ENCODE data around the gene PTK7.
"Not testable (repeated sequence)": the region's sequence is repeated elsewhere in the genome, so short reads cannot be mapped to it uniquely, and the experiment has no call there.

The PTK7 gene

DNA sequence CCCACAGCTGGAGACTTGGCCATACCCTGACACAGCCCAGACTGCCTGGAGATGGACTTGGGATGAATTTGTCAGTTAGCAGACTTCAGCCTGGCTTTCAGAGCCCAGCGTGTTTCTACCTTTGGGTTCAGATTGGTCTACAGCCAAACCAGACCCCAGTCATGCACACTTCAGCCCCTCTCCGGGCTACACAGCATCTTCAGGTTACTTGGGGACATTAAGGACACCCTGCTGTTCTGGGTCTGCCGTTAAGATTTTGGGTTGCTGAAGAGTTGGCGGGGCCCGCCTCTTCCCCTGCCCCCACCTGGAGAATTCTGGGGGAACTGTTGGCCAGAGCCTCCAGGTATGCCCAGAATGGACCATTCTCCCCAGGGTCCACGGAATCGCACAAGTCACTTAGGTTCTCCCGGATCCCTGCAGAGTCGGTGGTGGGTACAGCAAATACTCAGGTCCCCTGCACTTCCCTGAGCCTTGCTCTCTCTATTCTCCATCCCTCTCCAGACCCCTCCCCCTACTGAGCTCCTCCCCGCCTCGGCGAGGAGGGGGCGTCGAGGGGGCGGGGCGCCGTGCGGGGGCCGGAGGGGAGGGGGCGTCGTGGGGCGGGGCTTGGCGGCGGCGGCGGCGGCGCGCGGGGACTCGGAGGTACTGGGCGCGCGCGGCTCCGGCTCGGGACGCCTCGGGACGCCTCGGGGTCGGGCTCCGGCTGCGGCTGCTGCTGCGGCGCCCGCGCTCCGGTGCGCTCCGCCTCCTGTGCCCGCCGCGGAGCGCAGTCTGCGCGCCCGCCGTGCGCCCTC, at the start of gene PTK7:
Gene PTK7 (plus strand): TSS at position 645 of the 794 bp plus-strand sequence. CDS start 175 bp downstream, outside the sequence.
- DNase-seq: peak; percentile 50

- DNase-seq: no peak
These were observed 49.7 kb upstream of the PTK7 start for GRCh38 chr6:43026365-43026764.

GRCh38 chr6:43029120-43029519, 47.0 kb upstream of the PTK7 start:
- DNase-seq: no peak

GRCh38 chr6:43032326-43032725, 43.8 kb upstream of the PTK7 start:
- no peak for DNase-seq

DNA sequence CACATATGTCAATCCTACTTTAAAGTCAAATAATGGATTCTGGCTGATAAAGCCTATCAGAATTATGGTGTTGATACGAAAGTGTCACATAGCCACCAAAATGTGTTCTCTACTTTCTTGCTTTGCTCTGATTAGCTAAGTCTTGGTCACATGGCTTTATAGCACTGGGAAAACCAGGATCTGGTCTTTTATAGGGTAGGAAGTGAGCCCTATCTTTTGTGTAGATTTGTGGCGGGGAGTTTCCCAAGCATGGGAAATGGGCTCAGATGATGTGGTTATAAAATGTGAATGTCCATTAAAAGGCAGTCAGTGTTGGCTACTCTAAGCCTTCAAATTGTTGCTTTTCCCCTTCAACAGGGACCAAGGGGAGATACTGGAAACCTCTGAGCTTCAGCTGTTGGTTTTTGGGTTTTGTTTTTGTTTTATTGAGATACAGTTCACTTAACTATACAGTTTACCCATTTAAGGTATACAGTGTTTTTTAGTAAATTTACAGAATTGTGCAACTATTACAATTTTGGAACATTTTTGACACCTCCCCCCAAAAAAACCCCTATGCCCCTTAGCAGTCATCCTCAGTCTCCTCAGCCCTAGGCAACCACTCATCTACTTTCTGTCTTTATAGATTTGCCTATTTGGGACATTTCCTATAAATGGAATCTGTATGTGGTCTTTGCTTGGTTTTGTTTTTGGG, 42.5 kb upstream of the PTK7 start:
- DNase-seq: no peak

GRCh38 chr6:43034190-43034525, 42.0 kb upstream of the PTK7 start:
- no peak for DNase-seq

GRCh38 chr6:43035495-43036194, 40.5 kb upstream of the PTK7 start:
- no peak for DNase-seq

DNA sequence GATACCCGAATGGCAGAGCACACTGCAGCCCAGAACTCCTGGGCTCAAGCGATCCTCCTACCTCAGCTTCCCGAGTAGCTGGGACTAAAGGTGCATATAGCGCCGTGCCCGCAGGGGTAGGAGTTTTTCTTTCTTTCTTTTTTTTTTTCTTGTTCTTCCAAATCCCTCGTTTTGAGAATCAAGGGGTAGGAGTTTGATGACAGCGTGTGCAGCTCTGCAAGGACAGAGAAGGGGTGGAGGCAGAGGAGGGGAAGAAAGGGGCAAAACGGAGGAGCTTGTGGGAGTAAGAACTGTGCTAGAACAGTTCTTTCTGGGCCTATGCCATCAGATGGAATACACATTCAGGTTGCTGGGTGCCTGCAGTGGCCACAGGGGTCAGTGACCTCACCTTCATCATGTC, 39.4 kb upstream of the PTK7 start:
- DNase-seq: no peak

DNA sequence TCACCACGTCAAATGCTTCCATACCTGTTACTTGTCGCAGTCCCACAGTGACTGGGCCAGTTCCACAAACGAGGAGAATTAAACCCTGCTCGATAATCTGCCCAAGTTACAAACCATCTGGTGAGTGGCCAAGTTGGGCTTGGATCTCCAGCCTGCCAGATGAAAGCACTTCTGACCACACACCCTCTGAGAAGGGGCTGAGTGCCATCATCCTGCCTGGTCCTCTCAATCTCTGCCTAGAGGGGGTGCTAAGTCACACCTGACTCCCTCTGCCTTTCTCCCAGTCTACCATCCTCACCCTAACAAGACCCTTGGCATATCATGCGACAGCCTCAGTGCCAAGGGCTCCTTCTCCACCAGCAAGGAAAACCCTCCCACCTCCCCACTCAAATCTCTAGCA, 38.9 kb upstream of the PTK7 start:
- no peak for DNase-seq

GRCh38 chr6:43037706-43038105, 38.4 kb upstream of the PTK7 start:
- no peak for DNase-seq

- DNase-seq: no peak
These were observed 37.4 kb upstream of the PTK7 start for GRCh38 chr6:43038727-43039126.

DNA sequence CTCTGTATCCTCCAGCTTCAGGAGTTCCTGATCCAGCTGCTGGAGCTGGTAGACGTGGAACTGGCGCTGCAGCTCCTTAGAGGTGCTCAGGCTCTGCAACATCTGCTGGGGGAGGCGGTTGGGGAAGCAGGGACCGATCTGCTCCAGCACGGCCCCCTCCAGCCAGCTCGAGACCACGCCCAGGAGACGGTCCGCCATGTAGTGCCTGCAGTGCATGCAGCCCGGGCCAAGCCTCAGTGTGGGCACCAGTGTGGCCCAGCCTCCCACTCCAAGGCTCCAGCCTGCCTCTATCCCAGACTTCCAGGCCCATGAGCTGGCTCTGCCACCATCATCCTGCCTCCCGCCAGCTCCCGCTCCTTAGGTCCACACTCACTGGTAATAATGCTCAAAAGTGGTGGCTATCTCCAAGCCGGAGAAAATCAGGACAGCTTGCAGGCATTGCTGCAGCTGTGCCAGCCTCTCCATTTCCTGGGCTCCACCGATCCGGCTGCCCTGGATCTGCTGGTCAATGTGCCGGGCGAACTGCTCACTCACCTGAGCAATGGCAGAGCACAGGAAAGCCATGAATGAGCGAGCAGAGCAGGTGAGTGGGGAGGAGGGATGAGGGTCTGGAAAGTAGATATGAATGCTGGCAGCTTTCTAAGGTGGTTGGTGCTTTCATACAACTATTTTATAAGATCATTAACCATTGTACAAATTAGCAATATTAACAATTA, 35.4 kb upstream of the PTK7 start:
- DNase-seq: no peak

GRCh38 chr6:43041475-43041874, 34.6 kb upstream of the PTK7 start:
- DNase-seq: not testable (repeated sequence)

GRCh38 chr6:43043310-43043709, 32.8 kb upstream of the PTK7 start:
- DNase-seq: no peak

GRCh38 chr6:43045371-43045930, 30.7 kb upstream of the PTK7 start:
- no peak for DNase-seq

DNA sequence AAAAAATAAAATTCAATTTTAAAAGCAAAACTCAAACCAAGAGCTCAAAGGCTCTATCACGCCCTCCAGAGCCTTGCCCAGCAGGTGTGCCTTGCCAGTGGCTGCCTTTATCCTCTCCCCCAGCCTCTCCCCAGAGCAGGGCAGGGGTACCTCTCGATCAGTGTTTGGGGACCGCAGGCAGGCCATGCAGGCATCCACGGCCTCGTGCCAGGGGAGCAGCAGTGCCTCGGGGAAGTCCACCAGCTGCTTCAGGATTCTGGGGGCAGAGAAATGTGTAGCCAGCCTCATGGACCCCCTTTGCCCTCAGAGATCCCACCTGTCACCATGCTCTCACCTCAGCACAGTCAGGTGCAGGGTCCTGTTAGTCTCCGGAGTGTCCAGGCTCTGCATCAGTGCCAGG, 28.1 kb upstream of the PTK7 start:
- no peak for DNase-seq

GRCh38 chr6:43050981-43051380, 25.1 kb upstream of the PTK7 start:
- DNase-seq: no peak

- DNase-seq: no peak
These were observed 23.8 kb upstream of the PTK7 start for GRCh38 chr6:43052225-43052841.

DNA sequence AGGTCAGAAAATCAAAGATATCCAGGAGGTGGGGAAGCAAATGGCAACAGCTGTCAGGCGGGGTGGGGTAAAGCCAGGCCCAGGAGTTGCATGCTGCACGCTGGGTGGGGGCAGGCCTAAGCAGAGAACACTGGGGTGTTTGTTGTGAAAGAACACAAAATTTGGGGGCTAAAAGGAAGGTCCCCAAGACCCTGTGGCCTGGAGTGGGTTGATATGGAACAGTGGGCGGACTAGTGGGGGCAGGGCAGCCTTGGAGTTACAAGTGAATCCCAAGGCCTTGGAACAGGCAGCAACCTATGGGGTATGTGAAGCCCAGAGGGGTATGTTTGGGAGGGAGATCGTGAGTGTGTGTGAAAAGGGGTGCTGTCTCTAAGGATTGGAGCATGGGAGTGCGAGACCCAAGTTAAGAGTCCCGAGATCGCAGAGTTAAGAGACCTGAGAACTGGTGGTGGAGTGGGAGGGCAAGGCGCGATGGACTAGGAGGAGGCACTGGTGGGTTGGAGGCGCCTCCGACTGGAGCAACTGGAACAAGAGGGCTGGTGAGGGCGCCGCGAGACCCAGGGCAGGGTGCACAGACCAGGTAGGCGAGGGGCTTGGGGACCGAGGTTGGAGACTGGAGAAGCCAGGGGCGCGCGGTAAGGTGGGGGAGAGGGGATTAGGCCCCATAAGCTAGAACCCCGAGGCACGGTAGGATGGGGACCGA, 23.1 kb upstream of the PTK7 start:
- no peak for DNase-seq

DNA sequence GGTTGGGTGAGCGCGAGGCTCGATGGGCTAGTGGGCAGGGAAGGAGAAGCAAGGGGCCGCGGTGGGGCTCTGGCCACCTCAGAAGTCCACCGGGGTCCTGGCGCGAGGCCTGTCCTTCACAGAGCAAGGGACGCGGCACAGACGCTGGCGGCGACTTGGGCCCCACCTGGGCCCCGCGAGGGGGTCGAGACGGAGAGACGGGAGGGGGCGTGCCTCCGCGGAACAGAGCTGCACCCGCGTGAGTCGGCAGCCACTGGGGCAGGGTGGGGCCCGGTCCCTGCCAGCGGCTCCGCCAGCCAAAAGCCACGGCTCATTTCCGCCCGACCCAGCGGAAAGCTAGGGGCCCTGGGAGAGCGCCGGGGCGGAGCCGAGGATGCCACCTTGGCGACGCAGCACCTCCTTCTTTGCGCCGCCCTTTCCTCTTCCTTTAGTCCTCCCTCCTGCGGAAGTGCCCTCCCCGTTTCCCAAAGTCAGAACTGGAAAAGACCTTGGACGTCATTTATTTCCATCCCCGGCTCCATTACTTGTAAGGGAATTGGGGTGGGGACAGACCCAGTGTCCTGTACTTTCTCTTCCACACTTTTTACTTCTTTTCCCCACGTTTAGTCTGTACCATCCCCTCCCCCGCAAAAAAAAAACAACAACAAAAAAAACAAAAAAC, 22.4 kb upstream of the PTK7 start, which contains the start of gene CUL7:
Gene CUL7 (minus strand): TSS at position 307 of the 661 bp plus-strand sequence. CDS start 1,063 bp downstream, outside the sequence.
- DNase-seq: peak; percentile 92

Data from NCI-H774 (cell line).